HG02763 (cell line): ENCODE results near the gene GRAMD2A.

Source experiments
- ATAC-seq: cut with Tn5 transposase; IDR thresholded peaks from one replicate; pipeline ENCODE4 v1.9.1; 2021; ENCODE audit warnings: mild to moderate bottlenecking, moderate library complexity; ENCODE audit not compliant: unreplicated experiment

GRAMD2A gene

DNA sequence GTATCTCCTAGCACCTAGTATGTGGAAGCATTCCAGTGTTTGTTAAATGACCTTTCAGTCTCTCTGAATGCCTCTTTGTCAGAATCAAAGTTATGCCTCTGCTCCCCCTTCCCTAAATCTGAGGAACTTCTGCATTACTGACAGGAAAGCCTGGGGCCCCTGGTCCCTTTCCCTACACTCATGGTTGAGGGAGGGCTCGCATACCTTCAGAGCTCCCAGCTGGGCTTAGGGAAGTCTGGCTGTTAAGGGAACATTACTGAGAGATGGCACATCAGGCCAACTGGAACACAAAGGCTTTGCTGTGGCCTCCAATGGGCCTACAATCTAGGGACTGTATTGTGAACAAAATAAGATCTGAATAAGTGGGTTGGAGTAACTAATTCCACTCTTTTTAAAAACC is 23.1 kb upstream of the GRAMD2A start:
- no peak for ATAC-seq

DNA sequence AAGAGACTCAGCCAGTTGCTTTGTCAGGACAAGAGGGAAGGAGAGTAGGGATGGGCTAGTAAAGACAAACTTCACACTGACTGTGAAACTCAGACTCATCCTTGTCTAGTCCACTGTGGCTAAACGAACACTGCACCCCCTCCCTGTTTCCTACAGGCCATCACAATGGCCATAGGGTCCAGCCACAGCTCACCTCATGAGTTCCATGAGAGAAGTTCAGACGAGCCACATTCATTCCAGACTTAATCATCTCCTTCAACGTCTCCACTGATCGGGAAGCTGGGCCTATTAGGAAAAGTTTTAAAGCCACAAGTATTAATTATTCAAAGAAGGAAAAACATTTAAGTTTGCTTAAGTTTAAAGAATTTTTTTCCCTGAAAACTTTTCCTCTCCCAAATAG is 19.6 kb upstream of the GRAMD2A start:
- ATAC-seq = no peak

GRCh38 chr15:72216079-72216478 is 18.5 kb upstream of the GRAMD2A start:
- no peak for ATAC-seq

- ATAC-seq = no peak
Measured at GRCh38 chr15:72207558-72208085, 10.0 kb upstream of the GRAMD2A start.

DNA sequence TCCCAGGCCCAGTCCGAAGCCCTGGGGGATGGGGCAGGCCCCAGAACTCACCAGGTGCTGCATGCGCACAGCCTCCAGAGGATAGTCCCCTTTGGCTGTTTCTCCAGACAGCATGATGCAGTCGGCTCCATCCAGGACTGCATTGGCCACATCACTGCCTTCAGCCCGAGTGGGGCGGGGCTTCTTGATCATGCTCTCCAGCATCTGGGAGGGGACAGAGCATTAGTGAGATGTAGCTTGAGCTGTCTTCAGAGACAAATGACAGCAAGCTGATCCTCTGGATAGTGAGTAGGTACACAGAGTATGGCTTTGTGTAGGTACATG is 9.1 kb upstream of the GRAMD2A start:
- no peak for ATAC-seq

DNA sequence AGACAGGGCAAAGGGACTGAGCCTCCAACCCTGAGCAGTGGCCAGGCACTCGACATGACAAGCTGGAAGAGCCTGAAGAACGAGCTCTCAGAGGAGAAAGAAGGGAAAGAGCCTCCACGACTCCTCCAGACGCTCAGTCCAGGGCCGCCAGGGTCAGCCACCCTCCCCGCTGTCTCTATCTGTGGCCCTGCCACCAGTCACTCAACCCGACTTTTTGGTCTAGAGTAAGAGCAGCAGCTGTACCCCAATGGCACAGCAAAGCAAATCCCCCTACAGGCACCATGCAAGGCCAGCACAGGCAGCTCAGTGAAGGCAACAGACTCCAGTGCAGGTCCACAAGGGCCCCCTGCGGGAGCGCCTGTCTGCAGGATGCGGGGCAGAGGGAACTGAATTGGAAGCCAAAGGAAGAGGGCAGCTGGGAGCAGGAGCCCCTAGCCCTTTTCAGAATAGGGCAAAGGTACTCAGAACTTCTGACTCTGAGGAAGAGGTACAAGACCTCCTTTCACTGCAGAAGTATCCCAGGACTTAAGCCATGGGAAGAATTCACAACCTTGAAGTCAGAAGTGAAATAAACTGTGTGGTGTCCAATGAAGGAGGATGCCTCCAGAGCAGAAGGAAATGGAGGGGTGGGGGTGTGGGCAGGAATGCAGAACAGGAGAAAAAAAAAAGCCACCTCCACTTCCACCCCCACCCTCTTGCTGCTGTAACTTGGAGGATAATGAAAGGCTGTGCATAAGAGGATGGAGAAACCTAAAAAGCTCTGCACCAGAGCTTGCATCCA is 8.5 kb upstream of the GRAMD2A start:
- no peak for ATAC-seq

DNA sequence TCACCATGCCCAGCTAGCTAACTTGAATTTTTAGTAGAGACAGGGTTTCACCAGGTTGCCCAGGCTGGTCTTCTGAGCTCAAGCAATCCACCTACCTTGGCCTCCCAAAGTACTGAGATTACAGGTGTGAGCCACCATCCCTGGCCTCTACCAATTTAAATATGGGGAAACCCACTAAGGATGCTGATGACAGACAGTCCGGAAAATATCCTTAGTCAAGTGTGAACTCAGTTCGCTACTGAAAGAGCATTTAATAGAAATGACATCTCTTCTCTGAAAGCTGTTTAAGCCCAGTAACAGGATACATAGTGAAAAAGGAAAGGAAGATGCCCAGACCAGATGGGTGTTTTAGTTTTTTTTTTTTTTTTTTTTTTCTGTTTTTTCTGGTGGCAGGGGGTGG is 7.7 kb upstream of the GRAMD2A start:
- no peak for ATAC-seq

GRCh38 chr15:72203507-72203837 is 5.9 kb upstream of the GRAMD2A start:
- no peak for ATAC-seq

GRCh38 chr15:72202801-72203506 is 5.4 kb upstream of the GRAMD2A start:
- no peak for ATAC-seq

DNA sequence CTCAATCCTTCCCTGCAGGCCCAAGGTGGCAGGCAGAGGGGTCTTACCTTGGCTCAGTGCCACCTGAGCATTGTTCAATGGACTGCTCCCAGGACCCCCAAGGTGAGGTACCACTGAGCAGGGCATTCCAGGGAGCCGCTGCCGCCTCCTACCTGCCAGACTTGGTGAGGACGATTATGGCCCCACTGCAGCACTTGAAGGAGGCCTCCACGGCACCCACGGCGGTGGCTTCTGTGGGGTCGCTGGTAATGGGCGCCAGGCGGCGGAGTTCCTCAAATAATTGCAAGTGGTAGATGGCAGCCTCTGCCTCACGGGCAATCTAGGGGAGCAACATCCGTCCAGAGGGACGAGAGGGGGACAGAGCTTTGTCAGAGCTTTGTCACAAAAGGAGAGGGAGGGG is 4.7 kb upstream of the GRAMD2A start:
- ATAC-seq = no peak

DNA sequence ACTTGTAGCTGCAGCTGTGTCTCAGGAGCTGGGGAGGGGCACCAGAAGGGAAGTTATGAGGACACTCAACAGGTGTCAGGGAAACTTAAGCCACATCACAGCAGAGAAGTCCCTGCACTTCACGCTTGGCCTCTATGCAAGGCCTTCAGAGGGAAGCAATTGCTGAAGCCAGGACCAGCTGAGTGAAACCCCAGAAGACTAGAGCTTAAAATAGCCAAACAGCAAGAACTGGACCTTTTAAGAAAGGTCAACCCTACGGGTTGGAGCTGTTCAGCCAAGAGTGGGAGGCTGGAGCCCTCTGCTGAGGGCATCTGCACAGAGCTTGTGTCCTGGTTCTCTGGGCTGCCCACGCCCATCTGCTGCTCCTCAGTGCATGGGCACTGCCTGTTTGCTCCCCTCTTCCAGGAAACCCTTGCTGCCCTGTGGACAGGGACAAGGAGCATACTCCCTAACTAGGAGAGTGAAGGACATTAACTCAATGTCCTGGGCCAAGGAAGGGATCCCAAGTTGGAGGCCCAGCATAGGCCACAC is 3.9 kb upstream of the GRAMD2A start:
- ATAC-seq = no peak

GRCh38 chr15:72200395-72201237 is 3.0 kb upstream of the GRAMD2A start:
- ATAC-seq = no peak

GRCh38 chr15:72199721-72200212 is 2.2 kb upstream of the GRAMD2A start:
- ATAC-seq = no peak

GRCh38 chr15:72199205-72199515 is 1.6 kb upstream of the GRAMD2A start:
- ATAC-seq = no peak

- no peak for ATAC-seq
Measured at GRCh38 chr15:72198356-72199204, 993 bp upstream of the GRAMD2A start.

GRCh38 chr15:72197041-72197459 is 537 bp downstream of the GRAMD2A start:
- no peak for ATAC-seq

DNA sequence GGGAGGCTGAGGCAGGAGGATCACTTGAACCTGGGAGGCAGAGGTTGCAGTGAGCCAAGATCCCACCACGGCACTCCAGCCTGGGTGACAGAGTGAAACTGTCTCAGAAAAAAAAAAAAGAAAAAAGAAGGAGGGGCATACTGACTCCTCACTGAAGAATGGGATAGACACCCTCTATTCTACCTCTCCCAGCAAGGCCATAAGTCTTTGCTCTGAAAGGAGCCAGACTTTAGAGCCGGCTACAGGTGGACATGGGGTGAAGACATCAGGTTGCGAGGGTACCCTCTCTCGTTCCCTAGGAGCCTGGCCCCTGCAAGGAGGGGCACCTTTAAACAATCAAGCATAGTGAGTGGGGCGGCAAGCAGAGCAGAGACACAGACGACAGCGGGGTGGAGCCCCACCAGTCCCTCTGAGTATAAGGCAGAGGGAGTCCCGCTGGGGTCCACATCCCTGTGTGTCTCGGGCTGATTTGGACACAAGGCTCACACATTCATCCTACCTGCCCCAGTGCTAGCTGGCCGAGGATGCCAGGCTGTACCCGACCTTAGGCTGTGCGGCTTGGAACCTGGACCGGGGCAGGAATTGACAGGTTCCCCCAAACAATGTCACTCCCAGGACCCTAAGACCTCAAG is 1.1 kb downstream of the GRAMD2A start:
- ATAC-seq = no peak

DNA sequence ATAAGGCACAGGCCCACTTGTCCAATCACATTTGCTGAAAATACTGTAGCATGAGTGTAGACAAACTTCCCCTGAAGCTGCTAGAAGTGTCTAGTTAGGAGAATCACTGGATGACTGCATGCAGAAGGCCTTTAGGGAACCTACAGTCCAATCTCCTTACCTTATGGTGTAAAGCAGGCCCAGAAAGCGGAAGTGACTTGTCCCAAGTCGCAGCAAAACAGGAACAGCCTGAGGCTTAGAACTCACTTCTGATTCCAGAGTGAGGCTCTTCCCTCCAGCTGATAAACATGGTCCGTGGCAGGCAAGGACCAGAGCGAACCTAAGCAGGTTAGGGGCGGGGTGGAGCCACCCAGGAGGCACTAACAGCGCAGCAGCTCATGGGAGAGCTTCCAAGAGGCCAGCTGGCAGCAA is 2.5 kb downstream of the GRAMD2A start:
- no peak for ATAC-seq

- ATAC-seq = no peak
Measured at GRCh38 chr15:72193836-72194396, 3.7 kb downstream of the GRAMD2A start.

- no peak for ATAC-seq
Measured at GRCh38 chr15:72192416-72192815, 5.2 kb downstream of the GRAMD2A start.
